Myocyte (in vitro differentiated cells): Measurements from ENCODE around the gene SLC1A2. TPM values are rescaled to one million over a fixed set of nuclear protein-coding genes. Genes with fewer than 3 reads are reported as not detected.

Experiments used
- DNase-seq: peaks from one replicate; pipeline ENCODE4 v3.0.0-alpha.2; 2012; ENCODE audit warnings: low read depth
- total RNA-seq: library from RNA; depleted of rRNA; stranded (reverse); fragments of >200 nt; gene quantifications from 2 replicates; pipeline ENCODE4 v1.2.3, GENCODE V29; 2014

The SLC1A2 gene
- total RNA-seq, 1 donor from 2014 or later, result 2.9 TPM

GRCh38 chr11:35414311-35414710 lies 5.0 kb downstream of the SLC1A2 start:
- no peak for DNase-seq

- peak; percentile 14 for DNase-seq
Measured at GRCh38 chr11:35413598-35413997, 5.8 kb downstream of the SLC1A2 start.

GRCh38 chr11:35412285-35412684 lies 7.1 kb downstream of the SLC1A2 start:
- peak; percentile 25 for DNase-seq

GRCh38 chr11:35407041-35407440 lies 12.3 kb downstream of the SLC1A2 start:
- no peak for DNase-seq

GRCh38 chr11:35404388-35404775 lies 15.0 kb downstream of the SLC1A2 start:
- peak; percentile 74 for DNase-seq

- DNase-seq, result no peak
Measured at GRCh38 chr11:35403765-35404387, 15.5 kb downstream of the SLC1A2 start.

GRCh38 chr11:35402751-35403660 lies 16.4 kb downstream of the SLC1A2 start:
- DNase-seq, result no peak

- no peak for DNase-seq
Measured at GRCh38 chr11:35398881-35399280, 20.5 kb downstream of the SLC1A2 start.

- no peak for DNase-seq
Measured at GRCh38 chr11:35394941-35395340, 24.4 kb downstream of the SLC1A2 start.

GRCh38 chr11:35393098-35393497 lies 26.3 kb downstream of the SLC1A2 start:
- DNase-seq, result no peak

GRCh38 chr11:35391922-35392688 lies 27.3 kb downstream of the SLC1A2 start:
- peak; percentile 80 for DNase-seq

- no peak for DNase-seq
Measured at GRCh38 chr11:35390737-35391682, 28.3 kb downstream of the SLC1A2 start.

- no peak for DNase-seq
Measured at GRCh38 chr11:35389897-35390465, 29.4 kb downstream of the SLC1A2 start.

GRCh38 chr11:35389112-35389511 lies 30.2 kb downstream of the SLC1A2 start:
- DNase-seq, result no peak

- DNase-seq, result no peak
Measured at GRCh38 chr11:35388061-35388460, 31.3 kb downstream of the SLC1A2 start.

GRCh38 chr11:35387111-35387982 lies 32.0 kb downstream of the SLC1A2 start:
- DNase-seq, result peak; percentile 44

- DNase-seq, result no peak
Measured at GRCh38 chr11:35383953-35384352, 35.4 kb downstream of the SLC1A2 start.

GRCh38 chr11:35381709-35382322 lies 37.5 kb downstream of the SLC1A2 start:
- no peak for DNase-seq

GRCh38 chr11:35380603-35381002 lies 38.8 kb downstream of the SLC1A2 start:
- DNase-seq, result no peak
